Measurements from ENCODE around the gene SERP2. TPM values are rescaled to one million over a fixed set of nuclear protein-coding genes. Genes with fewer than 3 reads are reported as not detected.

Gene SERP2
- total RNA-seq, 1 experiment from 2014 or later: 1.2 TPM

DNA sequence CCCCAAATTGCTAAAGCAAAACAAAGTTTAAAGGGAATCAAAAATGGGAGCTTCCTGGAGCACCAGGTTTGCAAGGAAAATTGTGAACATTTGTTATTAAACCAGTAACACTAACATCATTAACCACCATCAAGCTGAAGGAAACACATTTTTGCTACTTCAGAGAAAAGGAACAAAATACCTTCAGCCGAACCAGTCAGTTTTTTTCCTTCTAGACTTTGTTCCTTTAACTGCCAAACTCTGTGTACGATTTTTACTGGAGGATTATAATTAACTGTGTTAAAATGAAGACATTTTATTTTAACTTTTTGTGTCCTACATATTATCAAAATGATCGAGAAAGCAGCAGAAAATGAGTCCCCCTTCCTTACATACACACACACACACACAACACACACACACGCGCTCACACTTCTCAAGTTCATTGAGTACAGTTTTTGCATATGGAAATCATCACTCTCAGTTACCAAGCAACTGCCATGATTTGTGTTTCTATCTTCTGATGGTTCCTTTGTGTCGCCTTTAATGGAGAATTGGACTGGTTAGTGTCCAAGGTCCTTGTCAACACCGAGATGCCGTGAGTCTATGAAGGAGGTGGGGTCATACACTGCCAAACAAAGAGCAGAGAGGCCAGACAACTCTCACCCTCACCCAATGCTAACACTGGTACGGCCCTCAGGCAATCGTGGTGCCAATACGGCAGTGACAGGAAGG is 9.8 kb upstream of the SERP2 start:
- no peaks in the 10 kb centered on the region for H4K20me1 ChIP-seq (ENCODE audit: low read length)
- no peaks in the 10 kb centered on the region for H3K27me3 ChIP-seq (ENCODE audit: low read length)
- peaks cover 66% of the 10 kb centered on the region for H3K4me1 ChIP-seq (ENCODE audit: insufficient read depth, low read length)
- H3K9me2 ChIP-seq (replicated peaks; ENCODE audit: low read length): no peaks in the 10 kb centered on the region
- no peak for DNase-seq
- CTCF ChIA-PET: interaction anchor here (0.6 to 0.9 kb wide), 2 partner anchors 73 to 456 kb away, joined by 3 to 4 read pairs; no protein-coding TSS in a partner anchor
- H3K4me2 ChIP-seq (ENCODE audit: low read length): no peak overlapping the region
- TF ChIP-seq, protein P1, sequence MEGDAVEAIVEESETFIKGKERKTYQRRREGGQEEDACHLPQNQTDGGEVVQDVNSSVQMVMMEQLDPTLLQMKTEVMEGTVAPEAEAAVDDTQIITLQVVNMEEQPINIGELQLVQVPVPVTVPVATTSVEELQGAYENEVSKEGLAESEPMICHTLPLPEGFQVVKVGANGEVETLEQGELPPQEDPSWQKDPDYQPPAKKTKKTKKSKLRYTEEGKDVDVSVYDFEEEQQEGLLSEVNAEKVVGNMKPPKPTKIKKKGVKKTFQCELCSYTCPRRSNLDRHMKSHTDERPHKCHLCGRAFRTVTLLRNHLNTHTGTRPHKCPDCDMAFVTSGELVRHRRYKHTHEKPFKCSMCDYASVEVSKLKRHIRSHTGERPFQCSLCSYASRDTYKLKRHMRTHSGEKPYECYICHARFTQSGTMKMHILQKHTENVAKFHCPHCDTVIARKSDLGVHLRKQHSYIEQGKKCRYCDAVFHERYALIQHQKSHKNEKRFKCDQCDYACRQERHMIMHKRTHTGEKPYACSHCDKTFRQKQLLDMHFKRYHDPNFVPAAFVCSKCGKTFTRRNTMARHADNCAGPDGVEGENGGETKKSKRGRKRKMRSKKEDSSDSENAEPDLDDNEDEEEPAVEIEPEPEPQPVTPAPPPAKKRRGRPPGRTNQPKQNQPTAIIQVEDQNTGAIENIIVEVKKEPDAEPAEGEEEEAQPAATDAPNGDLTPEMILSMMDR (conservative IDR thresholded peaks at IDR 0.05; ENCODE audit: low read depth, low read length): no peak
- no peak for TF ChIP-seq EZH2 (IDR thresholded peaks at IDR 0.05; ENCODE audit: low read length, unreplicated experiment)
- no peak for TF ChIP-seq EZH2phosphoT487 (IDR thresholded peaks at IDR 0.05; ENCODE audit: borderline replicate concordance, low read length)
- no peak overlapping the region for H3K4me3 ChIP-seq (ENCODE audit: low read length)
- no peak for ATAC-seq
- intact Hi-C loops (cut with micrococcal nuclease): loop anchor here (2.0 to 5.0 kb wide), 3 partner anchors 53 to 311 kb away; no protein-coding TSS in a partner anchor
- peak overlapping the region; percentile 67 for H3K9ac ChIP-seq (ENCODE audit: low read length)
- H3K9me3 ChIP-seq (ENCODE audit: low read length): no peaks in the 10 kb centered on the region
- H3F3A ChIP-seq (ENCODE audit: low read length, unreplicated experiment): no peaks in the 10 kb centered on the region
- POLR2A ChIA-PET (ENCODE audit: unreplicated experiment): interaction anchor here (0.5 to 1.6 kb wide), 4 partner anchors 11 to 864 kb away, joined by 3 to 21 read pairs (median 7); no protein-coding TSS in a partner anchor
- no peak overlapping the region for H2AFZ ChIP-seq (ENCODE audit: low read length)
- BruUV-seq (replicated peaks): no TSS peak
- no peaks in the 10 kb centered on the region for H3K79me2 ChIP-seq (ENCODE audit: low read length)
- peak overlapping the region; percentile 95 for H3K27ac ChIP-seq (ENCODE audit: low read length)
- H3K36me3 ChIP-seq (ENCODE audit: low read depth, low read length): no peaks in the 10 kb centered on the region

DNA sequence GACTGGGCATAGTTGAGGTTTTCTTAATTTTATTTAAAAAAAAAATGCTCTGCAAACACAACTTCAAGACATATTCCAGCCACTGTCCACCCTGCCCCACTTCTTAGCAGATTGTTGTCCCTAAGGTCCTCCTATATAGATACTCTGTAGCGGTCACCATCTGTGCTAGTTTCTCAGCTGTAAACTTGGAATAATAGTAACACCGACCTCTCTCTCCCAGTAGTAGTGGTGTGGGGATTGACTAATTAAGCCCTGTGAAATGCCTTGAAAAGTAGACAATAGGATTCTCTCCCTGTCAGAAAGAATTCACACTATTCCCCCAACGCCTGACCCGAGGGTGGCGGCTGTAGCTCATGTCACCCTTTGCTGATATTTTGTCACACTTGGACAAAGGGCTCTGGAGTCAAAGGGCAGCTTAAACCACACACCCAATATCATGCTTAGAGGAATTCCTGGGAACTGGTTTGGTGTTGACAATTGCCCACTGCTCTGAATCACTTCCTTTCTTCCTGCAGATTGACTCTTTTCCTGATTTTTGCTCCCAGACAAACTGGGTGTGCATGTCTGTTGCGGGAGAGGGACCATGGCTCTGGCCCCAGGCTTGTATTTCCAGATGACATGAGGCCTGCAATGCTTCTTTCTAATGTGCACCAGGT is 9.2 kb upstream of the SERP2 start:
- Histone ChIP-seq H3K36me3 (ENCODE audit: low read depth, low read length) (no peaks in the 10 kb centered on the region), H3K27me3 (ENCODE audit: low read length) (no peaks in the 10 kb centered on the region), H3K4me1 (ENCODE audit: insufficient read depth, low read length) (peaks cover 70% of the 10 kb centered on the region), H3K4me2 (ENCODE audit: low read length) (peak overlapping the region; percentile 67), H3K9me3 (ENCODE audit: low read length) (no peaks in the 10 kb centered on the region), H3F3A (ENCODE audit: low read length, unreplicated experiment) (no peaks in the 10 kb centered on the region), H3K79me2 (ENCODE audit: low read length) (no peaks in the 10 kb centered on the region), H2AFZ (ENCODE audit: low read length) (no peak overlapping the region), H3K9ac (ENCODE audit: low read length) (peak overlapping the region; percentile 67), H4K20me1 (ENCODE audit: low read length) (no peaks in the 10 kb centered on the region), H3K27ac (ENCODE audit: low read length) (peak overlapping the region; percentile 95), H3K4me3 (ENCODE audit: low read length) (no peak overlapping the region), H3K9me2 (replicated peaks; ENCODE audit: low read length) (no peaks in the 10 kb centered on the region)
- no peak for TF ChIP-seq EZH2phosphoT487 (IDR thresholded peaks at IDR 0.05; ENCODE audit: borderline replicate concordance, low read length)
- no peak for TF ChIP-seq EZH2 (IDR thresholded peaks at IDR 0.05; ENCODE audit: low read length, unreplicated experiment)
- TF ChIP-seq, protein P1 (conservative IDR thresholded peaks at IDR 0.05; ENCODE audit: low read depth, low read length): no peak
- POLR2A ChIA-PET (ENCODE audit: unreplicated experiment): interaction anchor here (0.5 to 1.6 kb wide), 5 partner anchors 11 to 865 kb away, joined by 3 to 21 read pairs (median 6); no protein-coding TSS in a partner anchor
- intact Hi-C loops (cut with micrococcal nuclease): loop anchor here (2.0 to 5.0 kb wide), 3 partner anchors 54 to 312 kb away; no protein-coding TSS in a partner anchor
- CTCF ChIA-PET: interaction anchor here (0.6 to 0.9 kb wide), 3 partner anchors 72 to 456 kb away, joined by 3 to 4 read pairs (median 3); no protein-coding TSS in a partner anchor
- peak; percentile 74 for ATAC-seq
- peak; percentile 91 for DNase-seq
- no TSS peak for BruUV-seq (replicated peaks)

Measured in PC-3 (cell line).